IMR-90 (cell line): ENCODE results near the gene CDH13. TPM values are rescaled to one million over a fixed set of nuclear protein-coding genes. Genes with fewer than 3 reads are reported as not detected.

Experiments used
- ATAC-seq: fragments of 200-7000 bp; cut with Tn5 transposase; 2 replicates; pipeline ENCODE4 v1.9.1; 2020; ENCODE audit warnings: low read depth, mild to moderate bottlenecking, moderate library complexity
- BruUV-seq: library from RNA; stranded (reverse); fragments of 400-500 nt; replicated peaks from 2 replicates; lab custom pipeline; 2021; lab: Mats Ljungman, UMichigan
- CTCF ChIA-PET: fragments of 300-600 bp; formaldehyde crosslinking; extraction: SDS; loops from one replicate; lab custom pipeline; 2021; ENCODE audit warnings: antibody characterized with exemption; lab: Yijun Ruan, JAX
- POLR2A ChIA-PET: fragments of 300-600 bp; sonication (Branson Sonifier 250); formaldehyde crosslinking; loops from one replicate; lab custom pipeline; 2022; ENCODE audit warnings: antibody characterized with exemption; ENCODE audit not compliant: unreplicated experiment; lab: Charles Lee
- DNase-seq: peaks from one replicate; pipeline ENCODE4 v3.0.0; 2013
- H2AFZ ChIP-seq: replicated peaks from 2 replicates; pipeline ENCODE3; 2013; ENCODE audit warnings: low read length, mild to moderate bottlenecking; ENCODE audit not compliant: poor library complexity
- H2AK5ac ChIP-seq: 2 replicates; pipeline ENCODE4 v1.6.1; 2013; ENCODE audit warnings: low read depth, low read length, inconsistent platforms
- H2AK9ac ChIP-seq: replicated peaks from 2 replicates; pipeline ENCODE3; 2013; ENCODE audit warnings: mild to moderate bottlenecking, low read depth, low read length, moderate library complexity; ENCODE audit not compliant: poor library complexity
- H2BK120ac ChIP-seq: 2 replicates; pipeline ENCODE4 v1.6.1; 2013; ENCODE audit warnings: low read depth, low read length, inconsistent platforms
- H2BK15ac ChIP-seq: 3 replicates; pipeline ENCODE4 v1.6.1; 2013; ENCODE audit warnings: low read depth, low read length, inconsistent platforms
- H2BK20ac ChIP-seq: 2 replicates; pipeline ENCODE4 v1.6.1; 2013; ENCODE audit warnings: low read depth, mild to moderate bottlenecking, inconsistent platforms, low read length, moderate library complexity
- H2BK5ac ChIP-seq: 2 replicates; pipeline ENCODE4 v1.6.1; 2013; ENCODE audit warnings: mild to moderate bottlenecking, low read depth, low read length, inconsistent platforms; ENCODE audit not compliant: poor library complexity, severe bottlenecking
- H3K14ac ChIP-seq: replicated peaks from 2 replicates; pipeline ENCODE4 v1.6.1; 2013; ENCODE audit warnings: low read depth, low read length, inconsistent platforms
- H3K18ac ChIP-seq: 2 replicates; pipeline ENCODE4 v1.6.1; 2013; ENCODE audit warnings: low read depth, low read length, control low read depth
- H3K23ac ChIP-seq: 2 replicates; pipeline ENCODE4 v1.6.1; 2013; ENCODE audit warnings: low read depth, low read length, inconsistent platforms
- H3K27ac ChIP-seq: 2 replicates; pipeline ENCODE4 v1.5.1; 2013; ENCODE audit warnings: mild to moderate bottlenecking, control low read depth, low read length; ENCODE audit not compliant: insufficient read depth
- H3K27me3 ChIP-seq: 2 replicates; pipeline ENCODE4 v1.6.1; 2013; ENCODE audit warnings: low read length; ENCODE audit not compliant: control insufficient read depth, insufficient read depth
- H3K36me3 ChIP-seq: 2 replicates; pipeline ENCODE4 v1.6.1; 2013; ENCODE audit warnings: low read length, mixed read lengths; ENCODE audit not compliant: control insufficient read depth, insufficient read depth
- H3K4ac ChIP-seq: 2 replicates; pipeline ENCODE4 v1.6.1; 2013; ENCODE audit warnings: low read depth, low read length, inconsistent platforms
- H3K4me1 ChIP-seq: 2 replicates; pipeline ENCODE4 v1.6.1; 2013; ENCODE audit warnings: low read length, mixed read lengths; ENCODE audit not compliant: control insufficient read depth, insufficient read depth
- H3K4me2 ChIP-seq: 2 replicates; pipeline ENCODE4 v1.6.1; 2013; ENCODE audit warnings: low read depth, mild to moderate bottlenecking, control low read depth, low read length, moderate library complexity
- H3K4me3 ChIP-seq: 2 replicates; pipeline ENCODE4 v1.5.1; 2013; ENCODE audit warnings: low read depth, mild to moderate bottlenecking, control low read depth, low read length, moderate library complexity; ENCODE audit not compliant: insufficient read depth
- H3K56ac ChIP-seq: 2 replicates; pipeline ENCODE4 v1.6.1; 2013; ENCODE audit warnings: low read length, inconsistent platforms; ENCODE audit not compliant: insufficient read depth; ENCODE audit errors: extremely low read depth
- H3K79me1 ChIP-seq, 2 experiments: 2 replicates each; pipeline ENCODE4 v1.6.1; 2013; ENCODE audit warnings: low read length in 2 of 2, inconsistent platforms in 1 of 2, low read depth in 1 of 2
- H3K9ac ChIP-seq: 2 replicates; pipeline ENCODE4 v1.6.1; 2013; ENCODE audit warnings: low read depth, low read length, control low read depth
- H3K9me1 ChIP-seq: 2 replicates; pipeline ENCODE4 v1.6.1; 2013; ENCODE audit warnings: low read length, inconsistent platforms; ENCODE audit not compliant: insufficient read depth
- H3K9me3 ChIP-seq: 2 replicates; pipeline ENCODE4 v1.6.1; 2013; ENCODE audit warnings: low read length; ENCODE audit not compliant: control insufficient read depth, insufficient read depth
- H4K20me1 ChIP-seq: 2 replicates; pipeline ENCODE4 v1.6.1; 2013; ENCODE audit warnings: low read length, inconsistent platforms; ENCODE audit not compliant: insufficient read depth
- H4K5ac ChIP-seq: 2 replicates; pipeline ENCODE4 v1.6.1; 2013; ENCODE audit warnings: mild to moderate bottlenecking, low read depth, low read length, control low read depth
- H4K8ac ChIP-seq, 2 experiments: 2 replicates each; pipeline ENCODE4 v1.6.1; 2013; ENCODE audit warnings: low read depth in 2 of 2, low read length in 2 of 2, control low read depth in 1 of 2, inconsistent platforms in 1 of 2
- H4K91ac ChIP-seq: 2 replicates; pipeline ENCODE4 v1.6.1; 2013; ENCODE audit warnings: low read depth, low read length, inconsistent platforms; ENCODE audit not compliant: insufficient read depth
- MAZ ChIP-seq: IDR thresholded peaks from 2 replicates; pipeline ENCODE4 v1.6.1; 2012; ENCODE audit warnings: low read depth, mild to moderate bottlenecking, low read length, improper control_type of control experiment, moderate library complexity, borderline replicate concordance
- MXI1 ChIP-seq: IDR thresholded peaks from 2 replicates; pipeline ENCODE4 v1.6.1; 2012; ENCODE audit warnings: low read depth, mild to moderate bottlenecking, low read length, moderate library complexity, borderline replicate concordance
- POLR2A ChIP-seq: IDR thresholded peaks from 2 replicates; pipeline ENCODE4 v1.6.1; 2012; ENCODE audit warnings: mild to moderate bottlenecking, low read depth, low read length
- RCOR1 ChIP-seq: IDR thresholded peaks from 2 replicates; pipeline ENCODE4 v1.6.1; 2012; ENCODE audit warnings: mild to moderate bottlenecking, low read length, improper control_type of control experiment; ENCODE audit not compliant: insufficient replicate concordance
- WGBS, 2 experiments: methylation state at CpG; one replicate each; pipeline versions ENCODE4 v1.1.5 to v1.1.7; 2013; ENCODE audit warnings: missing lambda C conversion rate in 2 of 2; ENCODE audit not compliant: insufficient read length in 1 of 2; ENCODE audit errors: extremely low coverage in 2 of 2; 5-methylcytosine and 5-hydroxymethylcytosine counted together
- dilution Hi-C: fragments of 300-500 bp; cut with HindIII; formaldehyde crosslinking; loops from one replicate; pipeline ENCODE4 v1.14.3; 2018; ENCODE audit warnings: low sequenced_read_pairs; ENCODE audit not compliant: unreplicated experiment
- in situ Hi-C: fragments of 300-500 bp; cut with MboI; formaldehyde crosslinking; loops from 3 replicates; pipeline ENCODE4 v1.14.3; 2019; ENCODE audit warnings: low sequenced_read_pairs, inconsistent platforms, mixed read lengths
- intact Hi-C: fragments of 100-400 bp; cut with micrococcal nuclease; formaldehyde crosslinking; loops from 2 replicates; pipeline ENCODE4 v1.10.0; 2022
- polyA plus RNA-seq, 3 experiments: library from polyadenylated mRNA; depleted of rRNA; stranded (reverse); fragments of >200 nt; gene quantifications; 2 replicates each; pipeline ENCODE4 v1.2.3, GENCODE V29; 2012; ENCODE audit warnings: low replicate concordance in 1 of 3
- total RNA-seq: library from RNA; depleted of rRNA; stranded (reverse); fragments of >200 nt; gene quantifications from 2 replicates; pipeline ENCODE4 v1.2.3, GENCODE V29; 2012

The CDH13 gene
- total and polyA plus RNA-seq, 2 of the 4 experiments (the other 2 are of a cell fraction) = 61.6 to 74.7 TPM

DNA sequence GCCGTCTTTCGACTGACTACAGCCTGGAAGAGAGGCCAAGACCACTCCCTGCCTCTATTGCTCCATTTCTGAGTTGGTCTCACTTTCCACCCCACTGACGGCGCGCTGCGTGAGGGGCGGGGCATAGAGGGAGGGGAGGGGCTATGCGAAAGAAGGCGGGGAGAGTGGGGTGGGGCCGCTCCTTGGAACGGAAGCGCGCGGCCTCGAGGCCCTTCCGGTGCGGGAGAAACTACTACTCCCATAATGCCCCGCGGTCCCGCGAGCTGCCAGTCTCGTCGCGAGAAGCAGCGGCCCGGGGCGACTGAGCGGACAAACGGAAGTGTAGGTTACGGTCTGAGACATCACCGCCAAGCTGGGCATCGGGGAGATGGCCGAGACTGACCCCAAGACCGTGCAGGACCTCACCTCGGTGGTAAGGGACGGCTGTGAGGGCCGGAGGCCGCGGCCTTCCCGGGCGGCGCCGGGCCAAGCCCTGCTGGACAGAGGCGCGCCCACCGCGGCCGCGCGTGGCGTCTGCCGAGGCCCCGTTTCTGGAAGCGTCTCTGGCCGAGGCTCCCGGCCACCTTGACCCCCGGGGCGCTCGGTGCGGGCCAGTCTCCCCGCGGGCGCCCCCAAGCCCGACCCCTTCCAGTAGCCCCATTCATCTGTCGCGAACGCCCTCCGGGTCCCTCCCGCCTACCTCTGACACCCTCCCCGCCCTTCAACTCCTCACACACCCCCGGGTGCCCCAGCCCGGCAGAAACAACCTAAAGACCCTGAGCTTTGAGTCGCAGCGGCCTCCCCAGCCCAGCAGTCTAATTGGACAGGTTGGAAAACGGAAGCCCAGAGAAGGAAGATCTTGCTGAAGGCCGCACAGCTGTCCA is 1181.2 kb downstream of the CDH13 start, which contains the start of gene HSBP1:
Gene HSBP1 (plus strand): TSS at position 269 of the 863 bp plus-strand sequence. CDS start 99 bp downstream, at position 368.
- in situ Hi-C loops = no loop called here

More for the DNA sequence above, 1181.2 kb downstream of the CDH13 start, which contains the start of gene HSBP1:
- peak within 1 kb of the TSS; percentile 86 for H3K27ac ChIP-seq
- H2AK9ac ChIP-seq = peak within 1 kb of the TSS; percentile 94
- H2BK120ac ChIP-seq = peak within 1 kb of the TSS; percentile 43; the same call in 1 of the 2 replicates
- CTCF ChIA-PET = no interaction called here
- H3K9me1 ChIP-seq = peaks cover 5% of the 10 kb centered on the region
- H3K4ac ChIP-seq = peak within 1 kb of the TSS; percentile 91
- peak within 1 kb of the TSS; percentile 57; the same call in 1 of the 2 replicates for H2AK5ac ChIP-seq
- H4K91ac ChIP-seq = peak within 1 kb of the TSS; percentile 66; the same call in 1 of the 2 replicates
- 0% methylated on average over 18 of the region's 76 CpGs; no CpG with 5 or more reads in 1 of the 2 experiments for WGBS, 2 experiments
- peaks cover 6% of the 10 kb centered on the region for H3K4me1 ChIP-seq
- H3K18ac ChIP-seq = peak within 1 kb of the TSS; percentile 83
- POLR2A ChIA-PET = no interaction called here
- peak within 1 kb of the TSS; percentile 80 for H3K56ac ChIP-seq
- peak within 1 kb of the TSS; percentile 99 for H2AFZ ChIP-seq
- no peaks in the 10 kb centered on the region for H3K9me3 ChIP-seq
- H3K27me3 ChIP-seq = no peaks in the 10 kb centered on the region
- peak within 1 kb of the TSS; percentile 93 for H3K14ac ChIP-seq
- ATAC-seq (peak; percentile 96), DNase-seq (peak; percentile 86)
- peaks cover 4% of the 10 kb centered on the region; the same call in 1 of the 2 replicates for H3K36me3 ChIP-seq
- H2BK15ac ChIP-seq = no peak within 1 kb of the TSS; the same call in 2 of the 3 replicates
- peak within 1 kb of the TSS; percentile 94 for H3K4me2 ChIP-seq
- peak within 1 kb of the TSS; percentile 90; the same call in 1 of the 2 replicates for H3K23ac ChIP-seq
- TF ChIP-seq MXI1 (peak; percentile 71; the same call in 1 of the 2 replicates), RCOR1 (no peak), POLR2A (peak; percentile 46; the same call in 1 of the 2 replicates), MAZ (peak; percentile 69; the same call in 1 of the 2 replicates)
- peak within 1 kb of the TSS; percentile 97 for H3K9ac ChIP-seq
- no TSS peak for BruUV-seq
- H2BK5ac ChIP-seq = peak within 1 kb of the TSS; percentile 72
- peaks cover 9% of the 10 kb centered on the region; the same call in 1 of the 2 replicates for H4K20me1 ChIP-seq
- intact Hi-C loops = loop anchor here (5.0 kb wide), 1 partner anchor 121 kb away; no protein-coding TSS in a partner anchor
- H3K79me1 ChIP-seq = peaks cover 20 to 26% of the 10 kb centered on the region in 2 experiments
- H3K4me3 ChIP-seq = peak within 1 kb of the TSS; percentile 96
- peak within 1 kb of the TSS; percentile 77 to 100 for H4K8ac ChIP-seq
- peak within 1 kb of the TSS; percentile 82 for H4K5ac ChIP-seq
- dilution Hi-C loops = no loop called here
- H2BK20ac ChIP-seq = peak within 1 kb of the TSS; percentile 78; the same call in 1 of the 2 replicates
